ENCODE data around the gene LGALSL. TPM values are rescaled to one million over a fixed set of nuclear protein-coding genes. Genes with fewer than 3 reads are reported as not detected.

The LGALSL gene
- total RNA-seq, 1 experiment from 2014 or later: 23.8 TPM

DNA sequence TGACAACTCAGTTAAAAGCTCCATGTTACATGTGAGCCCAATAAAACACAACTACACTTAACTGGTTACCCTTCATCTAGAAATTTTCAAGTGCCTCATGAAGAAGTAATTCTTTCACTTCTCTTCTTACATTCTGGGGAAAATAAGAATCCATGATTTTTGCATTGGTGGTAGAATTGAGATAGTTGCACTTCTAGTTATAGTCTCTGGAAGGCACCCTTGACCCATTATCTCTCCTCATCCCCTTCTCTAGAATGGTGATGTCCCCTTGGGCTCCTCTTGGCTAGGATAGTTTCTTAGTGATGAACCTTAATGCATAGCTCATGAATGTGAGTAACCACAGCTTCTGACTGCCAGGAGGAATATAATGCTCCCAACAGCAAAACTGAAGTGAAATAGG is 3.6 kb downstream of the LGALSL start:
- DNase-seq: no peak
- Histone ChIP-seq H3K4ac (ENCODE audit: low read depth, low read length) (no peak overlapping the region), H2AFZ (ENCODE audit: low read length) (no peak overlapping the region), H2AK5ac (ENCODE audit: insufficient read length, low read length) (no peak overlapping the region), H4K5ac (ENCODE audit: insufficient read length, low read depth, low read length) (no peak overlapping the region), H3T11ph (ENCODE audit: low read length) (no peak overlapping the region), H3K23ac (ENCODE audit: insufficient read length, low read depth, low read length) (no peak overlapping the region), H3K18ac (ENCODE audit: insufficient read length, low read depth, low read length) (no peak overlapping the region), H3K23me2 (ENCODE audit: insufficient read length, low read depth, low read length, poor library complexity, severe bottlenecking) (peaks cover 11% of the 10 kb centered on the region), H3K4me1 (ENCODE audit: insufficient read depth, low read length) (peaks cover 2% of the 10 kb centered on the region; the same call in 1 of the 2 replicates), H3K79me2 (ENCODE audit: insufficient read depth, low read length) (no peaks in the 10 kb centered on the region), H3K79me1 (ENCODE audit: insufficient read depth, low read depth, low read length, poor library complexity, severe bottlenecking) (no peaks in the 10 kb centered on the region), H2BK20ac (ENCODE audit: low read depth, low read length, poor library complexity, severe bottlenecking) (no peak overlapping the region), H4K8ac (replicated peaks; ENCODE audit: insufficient read length, low read depth, low read length) (no peak overlapping the region), H2BK12ac (ENCODE audit: insufficient read length, low read depth, low read length) (no peak overlapping the region), H4K91ac (ENCODE audit: insufficient read length, low read depth, low read length) (no peak overlapping the region), H2BK5ac (ENCODE audit: insufficient read length, low read length) (no peak overlapping the region), H3K27me3 (ENCODE audit: insufficient read depth, low read length) (no peaks in the 10 kb centered on the region), H4K20me1 (ENCODE audit: control insufficient read depth, insufficient read depth, insufficient read length) (no peaks in the 10 kb centered on the region), H3K9me3 (ENCODE audit: control insufficient read depth, low read depth, low read length) (no peaks in the 10 kb centered on the region), H3K4me2 (ENCODE audit: insufficient read depth, insufficient read length, low read length) (no peak overlapping the region), H3K14ac (ENCODE audit: insufficient read depth, low read length) (no peak overlapping the region), H2BK120ac (ENCODE audit: low read depth, low read length, poor library complexity, severe bottlenecking) (no peak overlapping the region), H3K27ac (ENCODE audit: insufficient read length, low read depth, low read length) (no peak overlapping the region), H3K9ac (ENCODE audit: extremely low read depth, insufficient read length, low read length) (no peak overlapping the region), H3K56ac (ENCODE audit: insufficient read length, low read depth, low read length) (no peak overlapping the region), H2BK15ac (ENCODE audit: low read depth, low read length) (no peak overlapping the region)
- peaks cover 5 to 31% (median 20%) of the 10 kb centered on the region in 3 experiments; a peak in 6 of 7 replicates for H3K36me3 Mint-ChIP-seq (ENCODE audit: insufficient read depth in 1 of 3, low read depth in 3 of 3)
- no peaks in the 10 kb centered on the region; the same call in 1 of the 2 replicates for H3K27me3 Mint-ChIP-seq (ENCODE audit: low read depth)
- TF ChIP-seq, protein P1, sequence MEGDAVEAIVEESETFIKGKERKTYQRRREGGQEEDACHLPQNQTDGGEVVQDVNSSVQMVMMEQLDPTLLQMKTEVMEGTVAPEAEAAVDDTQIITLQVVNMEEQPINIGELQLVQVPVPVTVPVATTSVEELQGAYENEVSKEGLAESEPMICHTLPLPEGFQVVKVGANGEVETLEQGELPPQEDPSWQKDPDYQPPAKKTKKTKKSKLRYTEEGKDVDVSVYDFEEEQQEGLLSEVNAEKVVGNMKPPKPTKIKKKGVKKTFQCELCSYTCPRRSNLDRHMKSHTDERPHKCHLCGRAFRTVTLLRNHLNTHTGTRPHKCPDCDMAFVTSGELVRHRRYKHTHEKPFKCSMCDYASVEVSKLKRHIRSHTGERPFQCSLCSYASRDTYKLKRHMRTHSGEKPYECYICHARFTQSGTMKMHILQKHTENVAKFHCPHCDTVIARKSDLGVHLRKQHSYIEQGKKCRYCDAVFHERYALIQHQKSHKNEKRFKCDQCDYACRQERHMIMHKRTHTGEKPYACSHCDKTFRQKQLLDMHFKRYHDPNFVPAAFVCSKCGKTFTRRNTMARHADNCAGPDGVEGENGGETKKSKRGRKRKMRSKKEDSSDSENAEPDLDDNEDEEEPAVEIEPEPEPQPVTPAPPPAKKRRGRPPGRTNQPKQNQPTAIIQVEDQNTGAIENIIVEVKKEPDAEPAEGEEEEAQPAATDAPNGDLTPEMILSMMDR (conservative IDR thresholded peaks at IDR 0.05): peak; percentile 20; the same call in 1 of the 3 replicates
- H3K9me3 Mint-ChIP-seq: no peaks in the 10 kb centered on the region
- no peak overlapping the region for H3K4me3 Mint-ChIP-seq
- H3K27ac Mint-ChIP-seq: no peak overlapping the region
- H3K4me1 Mint-ChIP-seq: peaks cover 23 to 27% of the 10 kb centered on the region in 2 experiments

Measured in H9 (cell line).